GM18505 (cell line): ENCODE data around the gene AHNAK.

Experiments used
- ATAC-seq: cut with Tn5 transposase; IDR thresholded peaks from one replicate; pipeline ENCODE4 v1.9.1; 2021; ENCODE audit not compliant: unreplicated experiment
- POLR2A ChIP-seq: IDR thresholded peaks from 4 replicates; pipeline ENCODE4 v1.6.1; 2011; ENCODE audit warnings: borderline replicate concordance; ENCODE audit not compliant: insufficient read depth, insufficient read length; ENCODE audit errors: extremely low read depth

The AHNAK gene

DNA sequence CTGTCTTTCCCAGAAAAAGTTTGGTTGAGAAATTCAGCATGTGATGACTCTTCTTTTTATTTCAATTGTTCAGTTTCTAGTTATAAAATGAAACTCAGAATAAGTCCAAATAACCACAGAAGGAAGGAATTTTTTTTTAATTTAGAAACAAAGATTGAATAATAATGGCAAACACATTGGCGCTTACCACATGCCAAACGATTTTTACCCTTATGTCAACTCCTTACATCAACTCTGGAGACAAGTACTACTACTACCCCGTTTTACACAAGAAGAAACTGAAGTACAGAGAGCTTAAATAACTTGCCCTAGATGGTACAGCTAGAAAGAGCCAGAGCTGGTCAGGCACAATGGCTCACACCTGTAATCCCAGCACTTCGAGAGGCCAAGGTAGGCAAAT is 52.4 kb downstream of the AHNAK start:
- ATAC-seq, result no peak
- no peak for TF ChIP-seq POLR2A

DNA sequence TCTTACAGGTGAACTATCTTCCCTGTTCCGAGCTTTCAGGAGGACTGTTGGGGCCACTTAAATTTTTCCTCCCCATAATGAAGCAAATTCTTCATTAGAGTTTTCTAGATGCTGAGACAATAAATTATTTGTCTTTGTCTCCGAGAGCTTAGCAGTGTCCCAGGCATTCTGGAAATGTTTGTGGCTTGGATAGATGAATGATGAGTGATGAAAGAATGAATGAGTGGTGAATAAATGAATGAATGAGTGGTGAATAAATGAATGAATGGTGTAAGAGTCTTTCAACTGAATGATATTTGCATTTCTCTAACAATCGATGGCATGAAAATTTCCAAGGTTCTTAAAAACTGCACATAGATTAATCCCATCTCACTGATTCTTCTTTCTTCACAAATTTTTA is 52.8 kb downstream of the AHNAK start:
- ATAC-seq, result no peak
- TF ChIP-seq POLR2A, result no peak

DNA sequence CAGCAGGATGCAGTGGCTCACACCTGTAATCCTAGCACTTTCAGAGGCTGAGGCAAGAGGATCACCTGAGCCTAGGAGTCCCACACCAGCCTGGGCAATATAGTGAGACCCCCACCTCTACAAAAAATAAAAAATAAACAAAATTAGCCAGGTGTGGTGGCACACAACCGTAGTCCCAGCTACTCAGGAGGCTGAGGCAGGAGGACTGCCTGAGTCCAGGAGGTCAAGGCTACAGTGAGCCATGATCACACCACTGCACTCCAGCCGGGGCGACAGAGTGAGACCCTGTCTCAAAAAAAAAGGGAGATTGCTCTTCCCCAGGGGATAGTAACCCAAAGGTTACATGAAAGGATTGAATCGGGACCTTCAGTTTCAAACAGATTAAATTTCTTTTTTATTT is 54.0 kb downstream of the AHNAK start:
- ATAC-seq, result no peak
- no peak for TF ChIP-seq POLR2A

DNA sequence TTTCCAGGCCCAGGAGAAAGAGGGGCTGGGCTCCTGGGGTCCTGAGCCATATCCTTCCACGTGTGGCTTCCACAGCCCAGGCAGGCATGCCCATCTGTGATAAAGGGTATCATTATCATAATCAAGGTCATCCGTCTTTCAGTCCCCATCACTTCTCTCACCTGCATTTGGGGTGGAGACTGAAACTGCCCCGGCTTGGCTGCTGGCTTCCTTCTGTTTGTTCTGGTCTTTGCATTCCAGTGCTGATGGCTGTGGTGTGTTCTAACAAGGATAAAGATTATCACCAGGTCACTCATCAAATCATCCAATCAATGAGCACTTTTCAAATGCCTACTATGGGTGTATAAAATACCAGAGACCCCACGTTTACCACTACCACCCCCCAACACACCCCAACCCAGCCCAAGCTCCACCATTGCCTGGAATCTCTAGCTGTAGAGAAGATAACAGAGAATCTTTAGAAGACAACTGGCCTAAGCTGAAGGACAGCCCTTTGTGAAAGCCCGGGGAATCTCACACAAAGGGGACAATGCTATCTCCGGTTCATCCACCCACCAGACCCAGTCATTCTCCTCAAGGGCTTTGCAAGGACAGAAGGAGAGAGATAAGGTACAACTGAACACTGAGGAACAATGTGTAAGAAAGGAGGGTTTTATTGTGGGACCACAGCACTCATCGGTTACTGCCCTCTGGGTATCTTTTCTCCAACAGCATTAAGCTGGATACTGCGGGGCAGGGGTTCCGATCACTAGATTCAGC is 54.9 kb downstream of the AHNAK start:
- TF ChIP-seq POLR2A, result no peak
- no peak for ATAC-seq

DNA sequence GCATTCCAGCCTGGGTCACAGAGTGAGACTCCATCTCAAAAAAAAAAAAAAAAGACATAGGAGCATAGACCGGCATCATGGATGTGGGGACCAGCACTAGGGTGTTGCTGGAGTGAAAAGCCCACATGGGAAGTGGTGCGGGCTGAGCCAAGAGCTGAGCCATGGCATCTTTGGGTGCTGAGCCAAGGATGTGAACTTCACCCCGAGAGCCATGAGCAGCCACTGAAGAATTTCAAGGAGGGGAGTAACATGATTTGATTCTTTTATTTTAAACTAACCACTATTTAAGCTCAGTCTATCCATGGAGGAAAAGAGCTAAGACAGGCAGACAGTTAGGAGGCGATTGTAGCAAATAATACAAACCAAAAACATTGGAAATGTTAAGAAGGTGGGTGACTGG is 57.4 kb downstream of the AHNAK start:
- no peak for TF ChIP-seq POLR2A
- ATAC-seq, result no peak

DNA sequence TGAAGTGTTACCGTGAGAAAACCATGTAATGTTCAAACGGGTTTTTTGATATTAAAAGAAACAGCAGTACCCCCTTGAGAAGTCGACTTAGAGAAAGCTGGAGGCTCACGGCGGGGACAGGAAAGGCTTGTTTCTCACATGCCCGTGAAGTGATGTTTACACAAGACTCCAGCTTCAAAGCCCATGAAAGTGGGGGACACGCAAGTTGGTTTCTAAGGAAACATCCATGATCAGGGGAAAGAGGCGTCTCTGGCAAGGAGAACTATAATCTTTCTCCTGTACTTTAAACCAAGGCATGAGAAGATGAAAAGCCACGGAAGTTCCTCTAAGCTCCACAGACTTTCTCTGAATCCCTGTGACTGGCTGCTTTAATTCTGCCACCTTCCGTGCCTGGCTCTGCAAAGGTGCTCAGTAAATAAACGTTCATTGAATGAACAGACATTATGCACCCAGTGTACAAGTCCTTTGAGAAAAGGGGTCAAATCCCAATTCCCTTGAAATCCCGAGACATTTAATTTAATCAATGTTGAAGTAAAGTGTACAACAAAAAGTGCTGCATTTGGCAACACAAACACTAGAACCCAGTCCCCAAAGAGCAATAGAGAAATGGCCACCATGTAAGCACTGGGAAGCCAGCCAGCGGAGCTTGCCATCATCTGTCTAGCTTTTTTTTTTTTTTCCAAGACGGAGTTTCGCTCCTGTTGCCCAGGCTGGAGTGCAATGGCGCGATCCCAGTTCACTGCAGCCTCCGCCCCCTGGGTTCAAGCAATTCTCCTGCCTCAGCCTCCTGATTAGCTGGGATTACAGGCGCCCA is 58.7 kb downstream of the AHNAK start:
- TF ChIP-seq POLR2A, result no peak
- ATAC-seq, result no peak

DNA sequence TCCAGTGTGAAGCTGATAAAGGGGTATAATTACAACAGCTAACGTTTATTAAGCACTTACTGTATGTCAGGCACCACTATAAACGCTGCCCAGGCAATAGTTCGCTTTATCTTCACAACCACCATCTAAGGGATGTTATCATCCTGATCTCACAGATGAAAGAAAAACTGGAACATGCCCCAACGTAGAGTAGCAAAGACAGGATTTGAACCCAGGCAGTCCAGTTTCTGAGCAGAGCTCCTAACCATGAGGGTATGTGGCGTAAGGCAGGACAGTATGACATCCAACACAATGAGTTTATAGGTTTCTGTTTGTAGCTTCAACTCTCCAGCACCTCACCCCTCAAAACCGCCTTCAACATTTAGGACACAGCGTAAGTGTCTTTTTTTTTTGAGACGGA is 59.5 kb downstream of the AHNAK start:
- no peak for TF ChIP-seq POLR2A
- no peak for ATAC-seq

DNA sequence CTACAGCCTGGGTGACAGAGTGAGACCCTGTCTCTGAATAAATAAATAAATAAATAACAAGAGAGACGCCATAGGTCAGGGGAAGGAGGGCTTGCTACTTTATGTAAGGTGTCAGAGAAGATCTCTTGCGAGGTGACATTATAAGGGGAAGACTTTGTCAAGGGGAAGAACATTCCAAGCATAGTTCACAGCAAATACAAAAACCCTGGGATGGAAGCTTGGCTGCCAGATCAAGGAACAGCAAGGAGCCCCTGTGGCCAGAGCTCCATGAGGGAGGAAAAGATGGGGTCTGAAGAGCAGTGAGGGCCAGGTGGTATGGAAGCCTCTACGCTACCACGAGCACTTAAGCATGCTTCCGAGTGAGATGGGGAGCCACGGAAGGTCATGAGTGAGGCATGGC is 62.3 kb downstream of the AHNAK start:
- no peak for TF ChIP-seq POLR2A

DNA sequence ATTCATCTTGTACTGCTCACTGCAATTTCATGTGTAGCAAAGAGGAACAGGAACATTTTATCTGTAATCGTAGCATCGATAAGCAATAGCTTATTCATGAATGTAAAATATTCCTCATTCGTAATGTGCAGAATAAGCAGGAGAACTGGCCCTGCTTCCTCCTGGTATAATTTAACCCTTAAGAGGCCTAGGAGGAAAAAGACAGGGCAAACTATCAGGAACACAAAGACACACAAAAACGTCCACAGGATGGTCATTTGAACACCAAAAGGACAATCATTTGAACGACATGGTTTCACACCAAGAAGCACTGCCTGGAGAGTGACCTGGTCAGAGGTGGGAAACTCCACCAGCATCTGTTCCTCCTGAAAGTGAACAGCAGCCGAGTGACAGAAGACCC is 63.9 kb downstream of the AHNAK start:
- TF ChIP-seq POLR2A, result no peak
- ATAC-seq, result no peak

More for the DNA sequence above, 62.3 kb downstream of the AHNAK start:
- ATAC-seq, result no peak

DNA sequence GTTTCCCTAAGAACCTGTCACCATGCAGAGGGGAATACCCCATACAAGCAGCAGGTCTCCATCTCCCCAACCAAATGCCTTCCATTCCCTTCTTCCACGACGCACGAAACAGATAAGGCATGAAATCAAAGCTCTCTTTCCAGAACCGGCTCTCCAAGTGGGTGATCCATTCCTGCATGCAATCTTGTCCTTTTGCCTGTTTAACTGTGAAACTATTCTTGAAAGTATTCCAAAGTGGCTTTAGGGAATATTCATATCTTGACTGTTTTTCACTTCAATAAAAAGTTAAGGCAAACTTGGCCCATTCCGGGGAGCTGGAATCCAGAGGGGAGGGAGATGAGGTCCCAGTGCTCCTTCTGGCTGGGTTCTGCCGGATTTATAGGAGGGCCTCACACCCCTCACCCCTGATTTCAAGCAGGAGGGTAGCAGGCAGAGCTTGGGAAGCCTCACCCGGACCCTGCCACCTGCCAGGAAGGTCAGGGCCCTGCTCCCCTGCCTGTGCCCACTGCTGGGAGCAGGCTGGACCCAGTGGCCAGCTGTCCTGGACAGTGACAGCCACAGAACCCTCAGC is 66.9 kb downstream of the AHNAK start:
- no peak for ATAC-seq
- TF ChIP-seq POLR2A, result no peak

DNA sequence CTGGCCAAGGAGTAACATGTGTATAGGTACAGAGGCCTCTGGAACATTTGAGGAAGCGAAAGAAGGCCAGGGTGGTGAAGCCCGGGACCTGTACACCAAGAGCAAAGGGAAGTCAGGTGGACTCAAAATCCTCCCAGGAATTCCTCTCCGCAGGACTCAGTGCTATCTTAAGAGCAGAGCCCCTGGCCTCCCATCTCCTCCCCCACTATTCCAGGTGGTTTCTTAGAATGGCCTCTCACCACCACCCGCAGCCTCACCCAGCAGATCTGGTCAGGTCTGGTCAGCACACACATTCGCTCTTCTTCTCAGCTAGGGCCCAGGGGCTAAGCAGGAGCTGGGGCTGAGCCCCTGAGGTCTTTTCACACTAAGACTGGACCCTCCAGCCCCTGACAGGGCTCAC is 68.7 kb downstream of the AHNAK start:
- no peak for TF ChIP-seq POLR2A
- ATAC-seq, result no peak

DNA sequence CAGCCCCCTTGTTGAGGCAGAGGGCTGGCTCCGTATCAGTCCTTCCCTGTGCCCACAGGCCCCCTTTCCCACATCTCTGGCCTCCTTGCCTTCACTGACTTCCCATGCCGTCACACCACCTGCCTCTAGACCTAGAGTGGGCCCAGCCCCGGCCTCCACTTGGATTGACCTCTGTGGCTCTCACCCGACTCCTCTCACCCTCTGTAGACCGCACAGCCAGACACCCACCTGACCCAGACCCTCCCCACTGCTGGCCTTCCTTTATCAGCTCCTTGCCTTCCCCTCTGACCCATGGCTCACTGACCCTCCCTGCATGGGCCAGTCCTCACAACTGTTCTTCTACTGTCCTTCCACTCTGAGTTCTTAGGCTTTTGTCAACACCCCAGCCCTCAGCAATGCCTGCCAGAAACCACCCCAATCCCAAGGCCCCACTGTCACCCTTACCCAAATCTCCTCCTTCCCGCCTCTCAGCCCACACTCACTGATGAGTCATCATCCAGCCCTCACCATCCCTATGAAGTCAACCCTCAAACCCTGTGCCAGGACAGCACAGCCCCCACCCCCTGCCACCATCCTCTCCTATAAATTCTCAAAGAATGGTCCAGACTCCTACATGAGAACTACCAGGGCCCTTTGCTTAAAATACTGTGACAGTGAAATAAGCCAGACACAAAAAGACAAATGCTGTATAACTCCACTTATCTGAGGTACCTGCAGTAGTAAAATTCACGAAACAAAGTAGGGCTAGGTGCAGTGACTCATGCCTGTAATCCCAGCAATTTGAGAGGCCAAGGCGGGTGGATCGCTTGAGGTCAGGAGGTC is 74.3 kb downstream of the AHNAK start:
- no peak for TF ChIP-seq POLR2A
- no peak for ATAC-seq

DNA sequence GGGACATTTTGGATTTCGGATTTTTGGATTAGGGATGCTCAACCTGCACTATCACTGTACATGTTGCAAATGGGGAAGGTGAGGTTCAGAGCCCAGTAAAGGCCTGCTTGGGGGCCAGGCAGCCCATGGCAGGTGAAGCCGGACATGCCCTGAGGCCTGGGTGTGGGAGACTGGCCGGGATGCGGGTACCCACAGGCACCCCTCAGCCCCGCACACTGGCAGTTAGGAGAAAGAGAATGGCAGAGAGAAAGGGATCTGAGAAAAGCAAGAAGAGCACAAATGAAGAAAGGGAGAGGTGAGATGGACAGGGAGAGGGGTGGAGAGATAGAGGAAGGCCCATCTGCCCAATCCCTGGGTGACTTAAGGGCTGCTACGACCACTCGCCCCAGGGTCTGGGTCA is 75.0 kb downstream of the AHNAK start:
- no peak for TF ChIP-seq POLR2A
- ATAC-seq, result no peak
